OCI-LY7 (cell line): ENCODE measurements around the gene RASSF5. TPM values are rescaled to one million over a fixed set of nuclear protein-coding genes. Genes with fewer than 3 reads are reported as not detected.

Experiments used
- BruUV-seq: library from RNA; stranded (reverse); fragments of 400-500 nt; replicated peaks from 2 replicates; lab custom pipeline; 2021; lab: Mats Ljungman, UMichigan
- CTCF ChIA-PET: fragments of 300-600 bp; sonication (Branson Sonifier 250); formaldehyde crosslinking; loops from one replicate; lab custom pipeline; 2022; ENCODE audit warnings: antibody characterized with exemption; ENCODE audit not compliant: unreplicated experiment; lab: Charles Lee
- POLR2A ChIA-PET: fragments of 300-600 bp; sonication (Branson Sonifier 250); formaldehyde crosslinking; loops from one replicate; lab custom pipeline; 2022; ENCODE audit warnings: antibody characterized with exemption; lab: Charles Lee
- DNase-seq: peaks from one replicate; pipeline ENCODE4 v3.0.0-alpha.2; 2015; ENCODE audit warnings: low spot score
- H2AFZ ChIP-seq: fragments of 200-600 bp; sonication (generic), shearing (Covaris generic); 2 replicates; pipeline ENCODE4 v1.6.1; 2014; ENCODE audit warnings: mild to moderate bottlenecking, antibody characterized with exemption, low read length, moderate library complexity
- H3K27ac ChIP-seq: fragments of 200-600 bp; sonication (generic); 2 replicates; pipeline ENCODE4 v1.5.1; 2014; ENCODE audit warnings: mixed run types, low read depth, mild to moderate bottlenecking, moderate library complexity, low read length, inconsistent platforms; ENCODE audit not compliant: poor library complexity, severe bottlenecking
- H3K36me3 ChIP-seq: fragments of 200-600 bp; sonication (generic); 2 replicates; pipeline ENCODE4 v1.6.1; 2014; ENCODE audit warnings: mild to moderate bottlenecking, antibody characterized with exemption, low read length, moderate library complexity, mixed read lengths; ENCODE audit not compliant: insufficient read depth
- H3K4me1 ChIP-seq: fragments of 200-600 bp; sonication (generic); 2 replicates; pipeline ENCODE4 v1.5.1; 2014; ENCODE audit warnings: mild to moderate bottlenecking, low read length; ENCODE audit not compliant: insufficient read depth, poor library complexity, severe bottlenecking
- H3K4me2 ChIP-seq: fragments of 200-600 bp; sonication (generic); 2 replicates; pipeline ENCODE4 v1.6.1; 2014; ENCODE audit warnings: mild to moderate bottlenecking, low read length
- H3K4me3 ChIP-seq: fragments of 200-600 bp; sonication (generic); 2 replicates; pipeline ENCODE4 v1.5.1; 2014; ENCODE audit warnings: mild to moderate bottlenecking, low read depth, low read length; ENCODE audit not compliant: poor library complexity, severe bottlenecking
- H3K79me2 ChIP-seq: fragments of 200-600 bp; sonication (generic); 2 replicates; pipeline ENCODE4 v1.6.1; 2016; ENCODE audit warnings: low read depth, mild to moderate bottlenecking, low read length, moderate library complexity, mixed read lengths; ENCODE audit not compliant: insufficient read depth
- H3K9me2 ChIP-seq: fragments of 200-600 bp; sonication (generic); 2 replicates; pipeline ENCODE4 v1.6.1; 2016; ENCODE audit warnings: mild to moderate bottlenecking, low read length, mixed read lengths; ENCODE audit not compliant: insufficient read depth
- H3K9me3 ChIP-seq: fragments of 200-600 bp; sonication (generic); 2 replicates; pipeline ENCODE4 v1.6.1; 2014; ENCODE audit warnings: mild to moderate bottlenecking, mixed run types, low read length, mixed read lengths
- H4K20me1 ChIP-seq: fragments of 200-600 bp; sonication (generic); 2 replicates; pipeline ENCODE4 v1.6.1; 2014; ENCODE audit warnings: mild to moderate bottlenecking, antibody characterized with exemption, low read length, moderate library complexity, mixed read lengths; ENCODE audit not compliant: insufficient read depth
- EZH2phosphoT487 ChIP-seq: fragments of 200-600 bp; sonication (generic); IDR thresholded peaks from 2 replicates; pipeline ENCODE4 v1.6.1; 2018; ENCODE audit warnings: low read depth, borderline replicate concordance, mild to moderate bottlenecking, mixed run types, antibody characterized with exemption, low read length, moderate library complexity, mixed read lengths
- intact Hi-C: fragments of 100-400 bp; cut with micrococcal nuclease; formaldehyde crosslinking; loops from one replicate; pipeline ENCODE4 v1.10.0; 2022; ENCODE audit not compliant: unreplicated experiment
- total RNA-seq, 2 experiments: library from RNA; depleted of rRNA in 1 of 2; stranded (reverse); fragments of >200 nt in 1 of 2; shearing (Covaris generic) in 1 of 2; gene quantifications; 2 replicates each; pipeline ENCODE4 v1.2.3, GENCODE V29; 2014 to 2022
- TF ChIP-seq, protein P1 (sequence below): fragments of 200-600 bp; sonication (generic); conservative IDR thresholded peaks from 2 replicates; pipeline ENCODE4 v1.5.1; 2014; ENCODE audit warnings: mild to moderate bottlenecking, antibody characterized with exemption, low read length, moderate library complexity, mixed read lengths

The RASSF5 gene
- total RNA-seq, 2 experiments from 2014 or later = 19.8 to 25.7 TPM

DNA sequence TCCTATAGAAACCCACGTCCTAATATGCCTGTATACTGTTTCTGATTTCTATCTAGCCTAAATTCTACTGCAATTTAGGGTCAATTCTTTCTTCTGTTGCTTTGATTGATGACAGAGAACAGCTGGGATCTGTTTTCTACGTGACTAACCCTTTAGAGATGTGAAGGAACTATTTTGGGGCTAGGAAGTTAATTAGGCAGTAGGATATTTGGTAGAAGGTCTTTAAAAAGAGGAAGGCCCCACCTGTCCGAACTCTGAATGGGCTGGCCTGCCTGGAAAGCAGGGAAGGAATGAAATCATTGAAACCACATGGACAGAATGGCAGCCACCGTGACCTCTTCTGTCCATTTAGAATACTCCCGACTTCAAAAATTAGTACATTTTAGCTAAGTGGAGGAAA, 83.9 kb downstream of the RASSF5 start:
- no peaks in the 10 kb centered on the region for H3K4me1 ChIP-seq
- H3K9me2 ChIP-seq = no peaks in the 10 kb centered on the region
- DNase-seq = no peak
- ChIA-PET CTCF (no interaction called here), POLR2A (interaction anchor here (0.7 to 1.6 kb wide), 4 partner anchors 10 to 95 kb away, joined by 3 read pairs; no protein-coding TSS in a partner anchor)
- no peak overlapping the region for H3K4me3 ChIP-seq
- no peak overlapping the region for H3K4me2 ChIP-seq
- H2AFZ ChIP-seq = no peak overlapping the region
- intact Hi-C loops = no loop called here
- peaks cover 81% of the 10 kb centered on the region for H3K36me3 ChIP-seq
- no peaks in the 10 kb centered on the region for H3K9me3 ChIP-seq
- BruUV-seq = no TSS peak
- no peaks in the 10 kb centered on the region for H4K20me1 ChIP-seq
- TF ChIP-seq, protein P1, sequence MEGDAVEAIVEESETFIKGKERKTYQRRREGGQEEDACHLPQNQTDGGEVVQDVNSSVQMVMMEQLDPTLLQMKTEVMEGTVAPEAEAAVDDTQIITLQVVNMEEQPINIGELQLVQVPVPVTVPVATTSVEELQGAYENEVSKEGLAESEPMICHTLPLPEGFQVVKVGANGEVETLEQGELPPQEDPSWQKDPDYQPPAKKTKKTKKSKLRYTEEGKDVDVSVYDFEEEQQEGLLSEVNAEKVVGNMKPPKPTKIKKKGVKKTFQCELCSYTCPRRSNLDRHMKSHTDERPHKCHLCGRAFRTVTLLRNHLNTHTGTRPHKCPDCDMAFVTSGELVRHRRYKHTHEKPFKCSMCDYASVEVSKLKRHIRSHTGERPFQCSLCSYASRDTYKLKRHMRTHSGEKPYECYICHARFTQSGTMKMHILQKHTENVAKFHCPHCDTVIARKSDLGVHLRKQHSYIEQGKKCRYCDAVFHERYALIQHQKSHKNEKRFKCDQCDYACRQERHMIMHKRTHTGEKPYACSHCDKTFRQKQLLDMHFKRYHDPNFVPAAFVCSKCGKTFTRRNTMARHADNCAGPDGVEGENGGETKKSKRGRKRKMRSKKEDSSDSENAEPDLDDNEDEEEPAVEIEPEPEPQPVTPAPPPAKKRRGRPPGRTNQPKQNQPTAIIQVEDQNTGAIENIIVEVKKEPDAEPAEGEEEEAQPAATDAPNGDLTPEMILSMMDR = no peak
- no peak for TF ChIP-seq EZH2phosphoT487
- H3K27ac ChIP-seq = no peak overlapping the region
- H3K79me2 ChIP-seq = no peaks in the 10 kb centered on the region

GRCh38 chr1:206591696-206592095, 84.4 kb downstream of the RASSF5 start:
- Histone ChIP-seq H3K27ac (no peak overlapping the region), H3K9me3 (no peaks in the 10 kb centered on the region), H3K4me3 (no peak overlapping the region), H3K79me2 (no peaks in the 10 kb centered on the region), H2AFZ (no peak overlapping the region), H3K9me2 (no peaks in the 10 kb centered on the region), H3K36me3 (peaks cover 82% of the 10 kb centered on the region), H3K4me1 (no peaks in the 10 kb centered on the region), H3K4me2 (no peak overlapping the region), H4K20me1 (no peaks in the 10 kb centered on the region)
- BruUV-seq = no TSS peak
- no peak for TF ChIP-seq EZH2phosphoT487
- TF ChIP-seq, protein P1 = no peak
- no peak for DNase-seq
- POLR2A ChIA-PET = interaction anchor here (0.7 to 1.6 kb wide), 4 partner anchors 10 to 96 kb away, joined by 3 read pairs; no protein-coding TSS in a partner anchor
- CTCF ChIA-PET = no interaction called here
- intact Hi-C loops = no loop called here

DNA sequence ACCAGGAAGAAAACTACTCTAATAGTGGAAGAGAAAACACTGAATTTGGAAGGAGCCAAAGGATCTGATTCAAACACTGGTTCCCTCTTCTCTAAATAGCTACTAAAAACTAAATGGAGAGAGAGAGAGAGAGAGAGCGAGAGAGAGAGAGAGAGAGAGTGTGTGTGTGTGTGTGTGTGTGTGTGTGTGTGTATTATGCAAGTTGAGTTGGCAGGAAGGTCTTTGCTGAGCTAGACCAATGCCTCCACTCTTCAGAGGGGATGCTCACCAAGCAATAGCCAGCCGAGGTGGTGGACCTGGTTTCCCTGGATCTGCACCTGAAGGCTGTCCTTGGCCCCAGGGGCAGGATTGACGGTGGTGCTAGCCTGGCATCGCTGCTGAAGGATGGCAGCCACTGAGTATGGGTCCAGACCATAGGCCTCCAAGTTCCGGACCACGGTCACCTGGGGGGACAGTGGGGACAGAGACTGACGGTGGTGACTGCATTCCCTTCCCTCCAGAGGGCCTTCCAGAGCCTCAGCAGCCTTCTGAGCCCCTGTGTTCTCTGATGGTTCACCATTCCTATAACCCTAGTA, 86.1 kb downstream of the RASSF5 start:
- Histone ChIP-seq H3K9me2 (no peaks in the 10 kb centered on the region), H3K27ac (no peak overlapping the region), H3K4me3 (no peak overlapping the region), H3K4me1 (no peaks in the 10 kb centered on the region), H3K4me2 (no peak overlapping the region), H3K79me2 (no peaks in the 10 kb centered on the region), H4K20me1 (no peaks in the 10 kb centered on the region), H3K36me3 (peaks cover 84% of the 10 kb centered on the region), H3K9me3 (no peaks in the 10 kb centered on the region), H2AFZ (no peak overlapping the region)
- POLR2A ChIA-PET = interaction anchor here (1.0 kb wide), 1 partner anchor 144 kb away, joined by 4 read pairs; no protein-coding TSS in a partner anchor
- CTCF ChIA-PET = interaction anchor here (0.6 kb wide), 2 partner anchors 167 to 482 kb away, joined by 3 to 4 read pairs; no protein-coding TSS in a partner anchor
- no peak for DNase-seq
- no peak for TF ChIP-seq EZH2phosphoT487
- TF ChIP-seq, protein P1 = no peak
- BruUV-seq = no TSS peak
- intact Hi-C loops = no loop called here
